Measurements from ENCODE around the gene GLYR1. TPM values are rescaled to one million over a fixed set of nuclear protein-coding genes. Genes with fewer than 3 reads are reported as not detected.
A peak's percentile ranks its signal among the peaks of the same experiment; 100 is the strongest.
"Not testable (repeated sequence)": the region's sequence is repeated elsewhere in the genome, so short reads cannot be mapped to it uniquely, and the experiment has no call there.

GLYR1 gene
- total RNA-seq (100 to 1,000 TPM in 3 of 5 donors, 10 to 100 TPM in 2; 95.5 to 106 (median 102) TPM), total RNA-seq (61.3 to 136 (median 98.9) reads per million in 29 experiments)
- total RNA-seq (2013): 74.9 TPM

DNA sequence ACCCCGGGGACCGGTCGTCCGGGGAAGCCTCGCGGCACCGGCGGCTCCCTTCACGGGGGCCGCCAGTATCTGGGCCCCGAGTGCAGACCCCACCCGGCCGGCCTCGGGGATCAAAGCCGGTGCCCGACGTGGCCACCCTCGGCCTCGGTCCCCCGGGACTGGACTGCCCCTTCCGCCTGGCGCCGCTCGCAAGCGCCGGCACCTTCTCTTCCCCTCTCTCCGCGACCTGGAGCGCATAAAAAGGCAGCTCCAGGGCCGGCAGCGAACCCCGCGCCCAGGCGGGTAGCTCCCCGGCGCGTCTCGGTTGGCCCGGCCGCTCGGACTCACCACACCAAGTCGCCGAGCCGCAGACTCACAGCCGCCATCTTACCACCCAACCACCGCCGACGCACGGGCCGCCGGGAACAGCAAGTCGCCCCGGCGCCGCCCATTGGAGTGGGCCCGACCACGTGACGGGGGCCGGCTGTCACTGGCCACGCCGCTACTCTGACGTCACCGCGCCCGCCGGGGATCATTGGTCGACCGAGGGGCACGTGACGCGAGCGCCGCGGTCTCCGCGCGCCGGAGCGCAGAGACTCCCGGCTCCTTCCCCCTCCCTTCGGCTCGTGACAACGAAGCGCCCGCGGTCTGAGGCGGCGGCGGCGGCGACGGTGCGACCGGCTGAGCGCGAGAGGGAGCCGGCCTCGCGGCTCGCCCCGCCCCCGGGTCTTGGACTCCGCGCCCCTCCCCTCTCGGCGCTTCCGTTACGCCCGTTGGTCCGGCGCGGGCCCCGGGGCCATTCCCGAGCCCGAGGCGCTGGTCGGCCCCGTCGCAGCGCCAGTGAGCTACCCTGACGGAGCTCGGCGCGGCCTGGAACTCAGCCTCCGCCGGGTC is at the start of gene GLYR1, which contains the start of gene UBN1:
Gene GLYR1, minus strand, starts transcription at position 388 of the 873 bp plus-strand sequence. Its CDS starts 23 bp downstream, at position 365.
Gene UBN1, plus strand, starts transcription at position 581 of the 873 bp plus-strand sequence. CDS start 5,437 bp downstream, outside the sequence.
- Histone ChIP-seq H3K4me3 (ENCODE audit: control insufficient read depth in 1 of 2, extremely low read depth in 1 of 2, low read length in 1 of 2) (peak within 1 kb of the TSS; percentile 88 to 94), H3K36me3 (ENCODE audit: control insufficient read depth in 2 of 2, extremely low read depth in 1 of 2, insufficient read depth in 1 of 2, low read length in 1 of 2) (peaks cover 2 to 28% of the 10 kb centered on the region in 2 donors), H3K27ac (ENCODE audit: low read length) (peak within 1 kb of the TSS; percentile 64), H3K9me3 (no peaks in the 10 kb centered on the region), H3K4me1 (ENCODE audit: control insufficient read depth in 1 of 2, extremely low read depth in 1 of 2, insufficient read depth in 2 of 2, low read length in 2 of 2) (peaks cover 26 to 36% of the 10 kb centered on the region in 2 experiments), H3K27me3 (replicated peaks in 1 of 2; ENCODE audit: control insufficient read depth in 2 of 2, extremely low read depth in 1 of 2, insufficient read depth in 2 of 2, low read length in 1 of 2) (no peaks in the 10 kb centered on the region)
- H3K4me3 Mint-ChIP-seq: peak within 1 kb of the TSS; percentile 88 to 91 (median 88)
- H3K27me3 Mint-ChIP-seq: no peaks in the 10 kb centered on the region
- POLR2A ChIA-PET: interaction anchor here in 1 of 2 donors (0.6 kb wide), 1 partner anchor 13 kb away, joined by 3 read pairs; no protein-coding TSS in a partner anchor
- under 1% methylated on average over 126 of the region's 126 CpGs for WGBS (ENCODE audit: insufficient coverage)
- ATAC-seq (replicated peaks in 1 of 4) (peak; percentile 90 to 93 (median 92)), DNase-seq (peak; percentile 96 to 100 (median 99))
- CTCF ChIA-PET: interaction anchor here in 1 of 2 donors (0.8 kb wide), 1 partner anchor 231 kb away, joined by 3 read pairs; no protein-coding TSS in a partner anchor
- no peaks in the 10 kb centered on the region for H3K9me3 Mint-ChIP-seq
- peaks cover 54 to 61% (median 61%) of the 10 kb centered on the region in 3 donors for H3K4me1 Mint-ChIP-seq
- peak within 1 kb of the TSS; percentile 86 to 88 for H3K27ac Mint-ChIP-seq
- H3K36me3 Mint-ChIP-seq: peaks cover 11% of the 10 kb centered on the region

- H3K27me3 ChIP-seq (replicated peaks in 1 of 2; ENCODE audit: control insufficient read depth in 2 of 2, extremely low read depth in 1 of 2, insufficient read depth in 2 of 2, low read length in 1 of 2): peaks cover 0 to 23% of the 10 kb centered on the region in 2 experiments
- H3K4me1 ChIP-seq (ENCODE audit: control insufficient read depth in 1 of 2, extremely low read depth in 1 of 2, insufficient read depth in 2 of 2, low read length in 2 of 2); H3K27ac ChIP-seq (ENCODE audit: low read length); H3K4me3 ChIP-seq (ENCODE audit: control insufficient read depth in 1 of 2, extremely low read depth in 1 of 2, low read length in 1 of 2); H3K4me1 Mint-ChIP-seq; ATAC-seq (replicated peaks in 1 of 4); H3K9me3 Mint-ChIP-seq; H3K9me3 ChIP-seq; H3K27me3 Mint-ChIP-seq; CTCF ChIA-PET; DNase-seq; H3K4me3 Mint-ChIP-seq; H3K36me3 ChIP-seq (ENCODE audit: control insufficient read depth in 2 of 2, extremely low read depth in 1 of 2, insufficient read depth in 1 of 2, low read length in 1 of 2); H3K27ac Mint-ChIP-seq; H3K36me3 Mint-ChIP-seq: not testable (repeated sequence)
- POLR2A ChIA-PET: interaction anchor here in 1 of 2 donors (0.6 kb wide), 1 partner anchor 202 kb away, joined by 3 read pairs; no protein-coding TSS in a partner anchor
- 91% methylated on average over 3 of the region's 9 CpGs for WGBS (ENCODE audit: insufficient coverage)
Measured at GRCh38 chr16:4896761-4897160, 49.7 kb upstream of the GLYR1 start.

DNA sequence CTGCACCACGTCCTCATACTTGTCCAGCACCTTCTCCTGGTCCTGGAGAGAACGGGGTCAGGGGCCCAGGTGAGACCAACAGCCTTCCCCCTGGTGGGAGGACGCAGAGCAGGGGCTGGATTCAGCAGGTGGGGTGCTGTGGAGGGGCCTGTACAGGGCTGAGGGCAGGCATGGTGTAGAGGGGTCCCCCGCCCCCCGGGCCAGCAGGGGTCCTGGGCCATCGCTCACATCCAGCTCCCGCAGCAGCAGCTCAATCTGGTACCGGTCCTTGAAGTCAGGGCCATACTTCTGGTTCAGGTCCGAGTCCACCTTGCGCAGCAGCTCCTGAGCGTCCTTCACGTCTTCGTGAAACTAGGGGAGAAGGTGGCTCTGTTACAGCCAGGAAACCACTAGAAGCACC is 48.3 kb upstream of the GLYR1 start:
- ChIA-PET POLR2A (no interaction called here), CTCF (interaction anchor here in 1 of 2 donors (0.5 kb wide), 1 partner anchor 1550 kb away, joined by 7 read pairs; no protein-coding TSS in a partner anchor)
- ATAC-seq (replicated peaks in 1 of 4) (no peak), DNase-seq (no peak)
- H3K36me3 ChIP-seq (ENCODE audit: control insufficient read depth in 2 of 2, extremely low read depth in 1 of 2, insufficient read depth in 1 of 2, low read length in 1 of 2): no peaks in the 10 kb centered on the region
- no peak overlapping the region for H3K4me3 ChIP-seq (ENCODE audit: control insufficient read depth in 1 of 2, extremely low read depth in 1 of 2, low read length in 1 of 2)
- no peak overlapping the region for H3K27ac Mint-ChIP-seq
- no peaks in the 10 kb centered on the region for H3K4me1 ChIP-seq (ENCODE audit: control insufficient read depth in 1 of 2, extremely low read depth in 1 of 2, insufficient read depth in 2 of 2, low read length in 2 of 2)
- no peaks in the 10 kb centered on the region for H3K4me1 Mint-ChIP-seq
- peaks cover 0 to 14% of the 10 kb centered on the region in 2 experiments for H3K27me3 ChIP-seq (replicated peaks in 1 of 2; ENCODE audit: control insufficient read depth in 2 of 2, extremely low read depth in 1 of 2, insufficient read depth in 2 of 2, low read length in 1 of 2)
- peaks cover 0 to 4% (median 0%) of the 10 kb centered on the region in 3 donors for H3K9me3 Mint-ChIP-seq
- no peak overlapping the region for H3K27ac ChIP-seq (ENCODE audit: low read length)
- 89% methylated on average over 10 of the region's 13 CpGs for WGBS (ENCODE audit: insufficient coverage)
- no peaks in the 10 kb centered on the region for H3K9me3 ChIP-seq
- peaks cover 4% of the 10 kb centered on the region in 2 donors for H3K27me3 Mint-ChIP-seq
- H3K4me3 Mint-ChIP-seq: no peak overlapping the region
- no peaks in the 10 kb centered on the region for H3K36me3 Mint-ChIP-seq

DNA sequence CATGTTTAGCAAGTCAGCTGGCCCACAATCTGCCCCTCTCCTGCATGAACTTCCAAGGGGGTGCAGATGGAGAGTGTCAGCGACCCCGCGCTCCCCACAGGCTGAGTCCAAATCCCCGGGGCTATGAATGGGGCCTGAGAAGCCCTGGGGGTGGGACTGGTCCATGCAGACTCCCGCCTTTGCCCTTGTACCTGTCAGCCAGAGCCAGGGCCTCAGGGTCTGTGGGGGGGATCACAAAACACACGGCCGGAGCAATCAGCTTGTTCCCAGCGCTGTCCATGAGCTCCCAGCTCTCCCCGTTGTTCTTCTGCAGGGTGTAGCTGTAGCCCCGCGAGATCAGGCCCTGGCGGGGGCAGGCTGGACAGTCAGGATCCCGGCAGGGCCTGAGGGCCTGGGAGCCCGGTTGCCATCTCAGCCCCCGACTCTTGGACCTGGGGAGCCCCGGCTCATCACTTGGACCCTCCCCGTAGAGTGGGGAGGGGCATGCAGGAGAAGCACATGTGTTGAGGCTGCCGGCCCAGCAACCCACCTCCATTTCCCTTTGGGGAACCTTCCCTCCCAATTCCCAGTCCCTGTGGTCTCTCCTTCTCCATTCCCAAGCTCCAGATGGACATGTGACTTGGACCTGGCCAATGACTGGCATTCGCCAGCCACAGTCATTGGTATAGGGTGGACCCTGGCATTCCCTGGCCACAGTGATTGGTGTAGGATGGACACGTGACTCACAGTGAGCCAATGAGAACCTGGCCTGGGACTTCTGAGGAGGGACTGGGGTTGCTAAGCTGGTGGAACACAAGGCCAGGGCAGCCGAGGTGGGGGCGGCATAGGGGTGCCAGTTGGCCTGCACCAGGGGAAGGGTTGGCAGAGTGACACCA is 47.4 kb upstream of the GLYR1 start:
- Histone ChIP-seq H3K4me1 (ENCODE audit: control insufficient read depth in 1 of 2, extremely low read depth in 1 of 2, insufficient read depth in 2 of 2, low read length in 2 of 2) (no peaks in the 10 kb centered on the region), H3K27me3 (replicated peaks in 1 of 2; ENCODE audit: control insufficient read depth in 2 of 2, extremely low read depth in 1 of 2, insufficient read depth in 2 of 2, low read length in 1 of 2) (peaks cover 0 to 14% of the 10 kb centered on the region in 2 experiments), H3K27ac (ENCODE audit: low read length) (no peak overlapping the region), H3K4me3 (ENCODE audit: control insufficient read depth in 1 of 2, extremely low read depth in 1 of 2, low read length in 1 of 2) (no peak overlapping the region), H3K36me3 (ENCODE audit: control insufficient read depth in 2 of 2, extremely low read depth in 1 of 2, insufficient read depth in 1 of 2, low read length in 1 of 2) (no peaks in the 10 kb centered on the region), H3K9me3 (no peaks in the 10 kb centered on the region)
- ChIA-PET CTCF (interaction anchor here in 1 of 2 donors (0.5 kb wide), 1 partner anchor 1549 kb away, joined by 7 read pairs; no protein-coding TSS in a partner anchor), POLR2A (interaction anchor here in 1 of 2 donors (0.6 kb wide), 1 partner anchor 130 kb away, joined by 3 read pairs; no protein-coding TSS in a partner anchor)
- no peak overlapping the region for H3K27ac Mint-ChIP-seq
- 93% methylated on average over 15 of the region's 22 CpGs for WGBS (ENCODE audit: insufficient coverage)
- no peaks in the 10 kb centered on the region for H3K4me1 Mint-ChIP-seq
- peaks cover 0 to 4% (median 0%) of the 10 kb centered on the region in 3 donors for H3K9me3 Mint-ChIP-seq
- ATAC-seq (replicated peaks in 1 of 4) (no peak), DNase-seq (no peak)
- no peak overlapping the region for H3K4me3 Mint-ChIP-seq
- H3K27me3 Mint-ChIP-seq: peaks cover 0 to 4% of the 10 kb centered on the region in 2 donors
- no peaks in the 10 kb centered on the region for H3K36me3 Mint-ChIP-seq

DNA sequence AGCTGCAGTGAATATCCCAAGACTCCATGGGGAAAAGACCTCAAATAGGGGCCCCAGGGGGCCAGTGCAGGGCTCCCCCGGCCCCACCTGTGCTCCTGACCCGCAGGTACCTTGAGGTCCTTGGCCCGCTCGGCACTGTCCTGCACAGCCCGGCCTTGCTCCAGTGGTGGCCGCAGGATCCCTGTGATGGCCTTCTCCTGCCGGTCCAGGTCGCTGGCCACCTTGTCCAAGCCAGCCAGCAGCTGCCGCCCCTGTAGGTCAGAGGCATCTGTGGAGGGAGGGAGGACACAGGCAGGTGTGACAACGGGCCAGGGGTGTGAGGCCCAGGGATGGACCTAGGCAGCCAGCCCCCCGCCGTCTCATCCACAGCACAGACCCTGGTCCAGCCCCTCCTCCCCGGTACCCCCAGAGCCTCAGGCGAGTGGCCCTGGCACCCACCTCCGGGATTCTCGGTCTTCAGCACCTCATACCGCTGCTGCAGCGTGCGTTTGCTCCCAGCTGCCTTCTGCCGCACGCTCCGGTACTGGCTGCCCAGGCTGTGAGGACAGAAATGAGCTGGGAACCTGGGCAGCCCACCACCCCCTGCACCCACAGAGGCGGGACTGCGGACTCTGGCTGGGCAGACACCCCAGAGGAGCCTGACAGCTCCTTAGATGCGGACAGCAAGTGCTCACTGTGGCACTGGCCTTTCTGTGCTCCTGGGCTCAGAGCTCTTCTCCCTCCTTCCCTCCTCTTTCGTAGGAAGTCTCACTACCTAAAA is 46.2 kb upstream of the GLYR1 start:
- 93% methylated on average over 23 of the region's 26 CpGs for WGBS (ENCODE audit: insufficient coverage)

More for the DNA sequence above, 46.2 kb upstream of the GLYR1 start:
- peaks cover 0 to 2% of the 10 kb centered on the region in 2 donors for H3K27me3 Mint-ChIP-seq
- H3K4me3 ChIP-seq (ENCODE audit: control insufficient read depth in 1 of 2, extremely low read depth in 1 of 2, low read length in 1 of 2): no peak overlapping the region
- peaks cover 0 to 12% of the 10 kb centered on the region in 2 experiments for H3K27me3 ChIP-seq (replicated peaks in 1 of 2; ENCODE audit: control insufficient read depth in 2 of 2, extremely low read depth in 1 of 2, insufficient read depth in 2 of 2, low read length in 1 of 2)
- ChIA-PET CTCF (no interaction called here), POLR2A (interaction anchor here in 1 of 2 donors (0.6 kb wide), 1 partner anchor 128 kb away, joined by 3 read pairs; no protein-coding TSS in a partner anchor)
- ATAC-seq (replicated peaks in 1 of 4) (no peak), DNase-seq (no peak)
- H3K36me3 Mint-ChIP-seq: no peaks in the 10 kb centered on the region
- H3K4me1 ChIP-seq (ENCODE audit: control insufficient read depth in 1 of 2, extremely low read depth in 1 of 2, insufficient read depth in 2 of 2, low read length in 2 of 2): no peaks in the 10 kb centered on the region
- H3K27ac ChIP-seq (ENCODE audit: low read length): no peak overlapping the region
- H3K4me3 Mint-ChIP-seq: no peak overlapping the region
- no peaks in the 10 kb centered on the region for H3K4me1 Mint-ChIP-seq
- H3K27ac Mint-ChIP-seq: no peak overlapping the region
- H3K36me3 ChIP-seq (ENCODE audit: control insufficient read depth in 2 of 2, extremely low read depth in 1 of 2, insufficient read depth in 1 of 2, low read length in 1 of 2): no peaks in the 10 kb centered on the region
- peaks cover 0 to 2% (median 0%) of the 10 kb centered on the region in 3 donors for H3K9me3 Mint-ChIP-seq
- H3K9me3 ChIP-seq: no peaks in the 10 kb centered on the region

Measured in T-cell (primary cell).